Measurements from ENCODE around the gene SPATA6L. TPM values are rescaled to one million over a fixed set of nuclear protein-coding genes. Genes with fewer than 3 reads are reported as not detected.

Gene SPATA6L
- total and polyA plus RNA-seq, 2 of the 4 experiments (the other 2 are of a cell fraction) = 0.18 to 0.84 TPM

DNA sequence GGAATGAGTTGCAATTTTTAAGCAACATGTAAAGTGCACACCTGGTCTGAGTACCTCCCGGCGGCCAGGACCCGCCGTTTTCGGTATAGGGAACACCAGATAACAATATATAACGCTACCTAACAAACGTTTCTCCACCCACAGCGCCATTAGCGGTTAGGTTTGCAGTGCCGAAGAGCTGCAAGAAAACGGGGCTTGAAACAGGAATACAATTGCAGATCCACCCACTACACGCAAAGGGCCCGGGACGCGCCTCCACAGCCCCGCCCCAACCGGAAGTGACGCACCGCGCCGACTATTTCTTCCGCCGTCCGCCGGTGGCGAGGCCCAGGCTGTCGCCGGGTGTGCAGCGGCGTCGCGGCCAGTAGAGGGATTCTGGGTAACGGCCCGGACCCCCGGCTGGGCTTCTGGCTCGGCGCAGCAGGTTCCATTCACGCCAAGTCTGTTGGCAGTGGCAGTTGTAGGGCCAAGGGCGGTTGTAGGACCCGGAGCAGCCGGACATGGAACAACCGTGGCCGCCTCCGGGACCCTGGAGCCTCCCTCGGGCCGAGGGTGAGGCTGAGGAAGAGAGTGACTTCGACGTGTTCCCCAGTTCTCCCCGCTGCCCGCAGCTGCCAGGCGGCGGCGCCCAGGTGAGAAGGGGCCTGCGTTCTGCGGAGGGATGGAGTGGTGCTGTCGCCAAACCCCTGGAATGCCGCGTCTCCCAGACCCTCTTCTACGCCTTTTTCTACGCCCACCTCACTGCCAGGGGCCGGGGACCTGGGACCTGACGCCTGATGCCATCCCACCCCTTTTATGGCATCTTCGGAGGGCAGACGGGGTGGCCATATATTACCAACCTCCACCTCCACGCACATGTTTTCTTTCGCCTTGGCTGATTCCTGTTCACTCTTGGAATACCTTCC lies 13.2 kb upstream of the SPATA6L start, which contains the start of gene CDC37L1:
Gene CDC37L1, plus strand, starts transcription at position 302 of the 905 bp plus-strand sequence. Its CDS starts 199 bp downstream, at position 501.
- peak within 1 kb of the TSS; percentile 85 for H3K18ac ChIP-seq (ENCODE audit: low read depth, low read length)
- peaks cover 2% of the 10 kb centered on the region for H3K9me1 ChIP-seq (ENCODE audit: insufficient read depth, low read length)
- peak within 1 kb of the TSS; percentile 4 for H2BK20ac ChIP-seq (ENCODE audit: low read depth, low read length)
- DNase-seq = peak; percentile 94
- BruUV-seq (replicated peaks) = no TSS peak
- peak within 1 kb of the TSS; percentile 79 for H4K5ac ChIP-seq (ENCODE audit: low read depth, low read length)
- H3K9me3 ChIP-seq (ENCODE audit: control insufficient read depth, insufficient read depth, low read length) = no peaks in the 10 kb centered on the region
- H3K4me2 ChIP-seq (ENCODE audit: low read depth, low read length) = peak within 1 kb of the TSS; percentile 97
- WGBS, 2 experiments (ENCODE audit: extremely low coverage in 2 of 2, insufficient read length in 1 of 2) = 1% methylated on average over 15 of the region's 66 CpGs; no CpG with 5 or more reads in 1 of the 2 experiments
- POLR2A ChIA-PET (ENCODE audit: unreplicated experiment) = interaction anchor here (0.6 kb wide), 1 partner anchor 339 kb away, joined by 7 read pairs; no protein-coding TSS in a partner anchor
- CTCF ChIA-PET = interaction anchor here (0.6 to 1.4 kb wide), 3 partner anchors 9 to 977 kb away, joined by 3 read pairs; no protein-coding TSS in a partner anchor
- H3K27me3 ChIP-seq (ENCODE audit: control insufficient read depth, insufficient read depth, low read length) = no peaks in the 10 kb centered on the region
- peak within 1 kb of the TSS; percentile 99 for H2AFZ ChIP-seq (replicated peaks; ENCODE audit: low read length, poor library complexity)
- peak within 1 kb of the TSS; percentile 91 for H3K14ac ChIP-seq (replicated peaks; ENCODE audit: low read depth, low read length)
- peak within 1 kb of the TSS; percentile 71 for H3K4ac ChIP-seq (ENCODE audit: low read depth, low read length)
- H3K9ac ChIP-seq (ENCODE audit: low read depth, low read length) = peak within 1 kb of the TSS; percentile 96
- H2BK5ac ChIP-seq (ENCODE audit: low read depth, low read length, poor library complexity, severe bottlenecking) = peak within 1 kb of the TSS; percentile 92
- dilution Hi-C loops (cut with HindIII; ENCODE audit: low sequenced_read_pairs, unreplicated experiment) (no loop called here), in situ Hi-C loops (cut with MboI; ENCODE audit: low sequenced_read_pairs) (loop anchor here (25.0 kb wide), 1 partner anchor 567 kb away; no protein-coding TSS in a partner anchor), intact Hi-C loops (cut with micrococcal nuclease) (loop anchor here (5.0 kb wide), 1 partner anchor 48 kb away; no protein-coding TSS in a partner anchor)
- H3K23ac ChIP-seq (ENCODE audit: low read depth, low read length) = peak within 1 kb of the TSS; percentile 59
- peak within 1 kb of the TSS; percentile 67 for H4K91ac ChIP-seq (ENCODE audit: insufficient read depth, low read depth, low read length)
- peak within 1 kb of the TSS; percentile 92 for H3K56ac ChIP-seq (ENCODE audit: extremely low read depth, insufficient read depth, low read length)
- no peaks in the 10 kb centered on the region for H3K36me3 ChIP-seq (ENCODE audit: control insufficient read depth, insufficient read depth, low read length)
- H4K20me1 ChIP-seq (ENCODE audit: insufficient read depth, low read length) = no peaks in the 10 kb centered on the region; the same call in 1 of the 2 replicates
- peak; percentile 92 for ATAC-seq (ENCODE audit: low read depth)
- peak within 1 kb of the TSS; percentile 35 for H2AK5ac ChIP-seq (ENCODE audit: low read depth, low read length)
- peak within 1 kb of the TSS; percentile 55 for H2BK120ac ChIP-seq (ENCODE audit: low read depth, low read length)
- H3K27ac ChIP-seq (ENCODE audit: insufficient read depth, low read length) = peak within 1 kb of the TSS; percentile 93
- H3K79me1 ChIP-seq (ENCODE audit: low read depth in 1 of 2, low read length in 2 of 2) = peaks cover 11 to 31% of the 10 kb centered on the region in 2 experiments
- H3K4me1 ChIP-seq (ENCODE audit: control insufficient read depth, insufficient read depth, low read length) = peaks cover 7% of the 10 kb centered on the region
- H3K4me3 ChIP-seq (ENCODE audit: insufficient read depth, low read depth, low read length) = peak within 1 kb of the TSS; percentile 60
- peak within 1 kb of the TSS; percentile 88 for H2AK9ac ChIP-seq (replicated peaks; ENCODE audit: low read depth, low read length, poor library complexity)
- peak within 1 kb of the TSS; percentile 78 to 81 for H4K8ac ChIP-seq (ENCODE audit: low read depth in 2 of 2, low read length in 2 of 2)
- H2BK15ac ChIP-seq (ENCODE audit: low read depth, low read length) = 0 out of 3 replicates have a peak within 1 kb of the TSS, but pooled peaks have one; percentile 9
- TF ChIP-seq, protein P1, sequence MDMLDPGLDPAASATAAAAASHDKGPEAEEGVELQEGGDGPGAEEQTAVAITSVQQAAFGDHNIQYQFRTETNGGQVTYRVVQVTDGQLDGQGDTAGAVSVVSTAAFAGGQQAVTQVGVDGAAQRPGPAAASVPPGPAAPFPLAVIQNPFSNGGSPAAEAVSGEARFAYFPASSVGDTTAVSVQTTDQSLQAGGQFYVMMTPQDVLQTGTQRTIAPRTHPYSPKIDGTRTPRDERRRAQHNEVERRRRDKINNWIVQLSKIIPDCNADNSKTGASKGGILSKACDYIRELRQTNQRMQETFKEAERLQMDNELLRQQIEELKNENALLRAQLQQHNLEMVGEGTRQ (IDR thresholded peaks at IDR 0.05; ENCODE audit: low read depth, low read length) = no peak
- TF ChIP-seq CHD1 (IDR thresholded peaks at IDR 0.05; ENCODE audit: low read depth, low read length) (no peak; the same call in 1 of the 2 replicates), SMC3 (IDR thresholded peaks at IDR 0.05; ENCODE audit: low read depth, low read length) (peak; percentile 34), RFX5 (IDR thresholded peaks at IDR 0.05; ENCODE audit: low read depth, low read length) (no peak), MAFK (IDR thresholded peaks at IDR 0.05; ENCODE audit: low read depth, low read length) (no peak), POLR2A (IDR thresholded peaks at IDR 0.05; ENCODE audit: low read depth, low read length) (peak; percentile 94), MAZ (IDR thresholded peaks at IDR 0.05; ENCODE audit: borderline replicate concordance, low read depth, low read length) (peak; percentile 70; the same call in 1 of the 2 replicates), BHLHE40 (IDR thresholded peaks at IDR 0.05; ENCODE audit: low read depth, low read length) (no peak), NFE2L2 (IDR thresholded peaks at IDR 0.05; ENCODE audit: low read depth, low read length) (no peak), RAD21 (IDR thresholded peaks at IDR 0.05; ENCODE audit: low read length) (peak; percentile 42; the same call in 1 of the 2 replicates), MXI1 (IDR thresholded peaks at IDR 0.05; ENCODE audit: borderline replicate concordance, low read depth, low read length) (peak; percentile 68; the same call in 1 of the 2 replicates)
- TF ChIP-seq, protein P2, sequence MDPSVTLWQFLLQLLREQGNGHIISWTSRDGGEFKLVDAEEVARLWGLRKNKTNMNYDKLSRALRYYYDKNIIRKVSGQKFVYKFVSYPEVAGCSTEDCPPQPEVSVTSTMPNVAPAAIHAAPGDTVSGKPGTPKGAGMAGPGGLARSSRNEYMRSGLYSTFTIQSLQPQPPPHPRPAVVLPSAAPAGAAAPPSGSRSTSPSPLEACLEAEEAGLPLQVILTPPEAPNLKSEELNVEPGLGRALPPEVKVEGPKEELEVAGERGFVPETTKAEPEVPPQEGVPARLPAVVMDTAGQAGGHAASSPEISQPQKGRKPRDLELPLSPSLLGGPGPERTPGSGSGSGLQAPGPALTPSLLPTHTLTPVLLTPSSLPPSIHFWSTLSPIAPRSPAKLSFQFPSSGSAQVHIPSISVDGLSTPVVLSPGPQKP (IDR thresholded peaks at IDR 0.05; ENCODE audit: borderline replicate concordance, low read depth, low read length) = no peak
